Mesenchymal stem cell (in vitro differentiated cells and primary cell): ENCODE measurements around the gene LRRC41.
"Not testable (repeated sequence)": the region's sequence is repeated elsewhere in the genome, so short reads cannot be mapped to it uniquely, and the experiment has no call there.

Experiments used
- DNase-seq: peaks from one replicate; pipeline ENCODE4 v3.0.0-alpha.2; 2013
- H2AFZ ChIP-seq: one replicate; pipeline ENCODE4 v1.6.1; 2013; ENCODE audit warnings: low read depth, mild to moderate bottlenecking, control low read depth, inconsistent platforms, low read length, moderate library complexity
- H2AK5ac ChIP-seq: 2 replicates; pipeline ENCODE4 v1.6.1; 2013; ENCODE audit warnings: low read length, moderate library complexity, mild to moderate bottlenecking, inconsistent platforms; ENCODE audit not compliant: severe bottlenecking
- H2BK120ac ChIP-seq: one replicate; pipeline ENCODE4 v1.6.1; 2013; ENCODE audit warnings: low read depth, mild to moderate bottlenecking, inconsistent platforms, low read length, moderate library complexity
- H2BK12ac ChIP-seq, 2 experiments: one replicate each; pipeline ENCODE4 v1.6.1; 2013; ENCODE audit warnings: inconsistent platforms in 2 of 2, low read length in 2 of 2, mild to moderate bottlenecking in 2 of 2, moderate library complexity in 2 of 2, control low read depth in 1 of 2
- H2BK15ac ChIP-seq: one replicate; pipeline ENCODE4 v1.6.1; 2013; ENCODE audit warnings: mild to moderate bottlenecking, low read depth, inconsistent platforms; ENCODE audit not compliant: poor library complexity, severe bottlenecking
- H2BK5ac ChIP-seq: 2 replicates; pipeline ENCODE4 v1.6.1; 2013; ENCODE audit warnings: low read depth, mild to moderate bottlenecking, low read length, control low read depth, inconsistent platforms; ENCODE audit not compliant: poor library complexity, severe bottlenecking
- H3K14ac ChIP-seq, 2 experiments: one replicate each; pipeline ENCODE4 v1.6.1; 2013; ENCODE audit warnings: inconsistent platforms in 2 of 2, low read length in 2 of 2, control low read depth in 1 of 2, mild to moderate bottlenecking in 1 of 2, moderate library complexity in 1 of 2
- H3K18ac ChIP-seq, 2 experiments: one replicate each; pipeline ENCODE4 v1.6.1; 2013; ENCODE audit warnings: inconsistent platforms in 2 of 2, low read length in 2 of 2, control low read depth in 1 of 2, low read depth in 1 of 2, mild to moderate bottlenecking in 1 of 2
- H3K23ac ChIP-seq, 2 experiments: one replicate each; pipeline ENCODE4 v1.6.1; 2013; ENCODE audit warnings: inconsistent platforms in 2 of 2, low read length in 2 of 2, mild to moderate bottlenecking in 2 of 2, moderate library complexity in 2 of 2, control low read depth in 1 of 2
- H3K27ac ChIP-seq: 2 replicates; pipeline ENCODE4 v1.5.1; 2013; ENCODE audit warnings: mild to moderate bottlenecking, moderate library complexity, low read length, control low read depth, inconsistent platforms; ENCODE audit not compliant: poor library complexity, severe bottlenecking
- H3K27me3 ChIP-seq, 2 experiments: 2 replicates each; pipeline versions ENCODE4 v1.6.1 to v1.7.0; 2013; ENCODE audit warnings: low read length in 2 of 2, mild to moderate bottlenecking in 2 of 2, moderate library complexity in 2 of 2, control low read depth in 1 of 2, inconsistent platforms in 1 of 2; ENCODE audit not compliant: control insufficient read depth in 1 of 2, insufficient read depth in 1 of 2
- H3K36me3 ChIP-seq, 2 experiments: 2 replicates each; pipeline versions ENCODE4 v1.6.1 to v1.7.0; 2013; ENCODE audit warnings: low read length in 2 of 2, control low read depth in 1 of 2, inconsistent platforms in 1 of 2, low read depth in 1 of 2, mild to moderate bottlenecking in 1 of 2; ENCODE audit not compliant: insufficient read depth in 2 of 2, control insufficient read depth in 1 of 2
- H3K4ac ChIP-seq, 2 experiments: one replicate each; pipeline ENCODE4 v1.6.1; 2013; ENCODE audit warnings: inconsistent platforms in 2 of 2, low read length in 2 of 2, mild to moderate bottlenecking in 2 of 2, moderate library complexity in 2 of 2, control low read depth in 1 of 2, low read depth in 1 of 2
- H3K4me1 ChIP-seq: 2 replicates; pipeline ENCODE4 v1.6.1; 2013; ENCODE audit warnings: low read depth, low read length, control low read depth; ENCODE audit not compliant: control insufficient read depth, insufficient read depth
- H3K4me2 ChIP-seq: 2 replicates; pipeline ENCODE4 v1.6.1; 2013; ENCODE audit warnings: low read length, mild to moderate bottlenecking, inconsistent platforms; ENCODE audit not compliant: poor library complexity, severe bottlenecking
- H3K4me3 ChIP-seq, 2 experiments: 2 replicates each; pipeline versions ENCODE4 v1.5.1 to v1.7.0; 2013; ENCODE audit warnings: low read length in 2 of 2, mild to moderate bottlenecking in 2 of 2, control low read depth in 1 of 2, low read depth in 1 of 2; ENCODE audit not compliant: insufficient read depth in 1 of 2
- H3K79me1 ChIP-seq: replicated peaks from 2 replicates; pipeline ENCODE4 v1.6.1; 2013; ENCODE audit warnings: mild to moderate bottlenecking, control low read depth, low read length, inconsistent platforms; ENCODE audit not compliant: poor library complexity, severe bottlenecking
- H3K9ac ChIP-seq: 2 replicates; pipeline ENCODE4 v1.7.0; 2013; ENCODE audit warnings: mild to moderate bottlenecking, low read length, moderate library complexity
- H3K9me3 ChIP-seq: 2 replicates; pipeline ENCODE4 v1.7.0; 2013; ENCODE audit warnings: mild to moderate bottlenecking, low read length; ENCODE audit not compliant: control insufficient read depth
- H4K8ac ChIP-seq: one replicate; pipeline ENCODE4 v1.6.1; 2013; ENCODE audit warnings: inconsistent platforms, mild to moderate bottlenecking, low read length, moderate library complexity
- H4K91ac ChIP-seq: one replicate; pipeline ENCODE4 v1.6.1; 2013; ENCODE audit warnings: mild to moderate bottlenecking, low read length, inconsistent platforms
- WGBS: methylation state at CpG from one replicate; pipeline ENCODE4 v1.1.7; 2013; ENCODE audit warnings: mixed read lengths; 5-methylcytosine and 5-hydroxymethylcytosine counted together

LRRC41 gene

GRCh38 chr1:46231231-46231630 lies 72.2 kb downstream of the LRRC41 start:
- not testable (repeated sequence) for H3K4me2 ChIP-seq, H3K14ac ChIP-seq, H3K9me3 ChIP-seq, H2BK120ac ChIP-seq, H2BK15ac ChIP-seq, H3K79me1 ChIP-seq, H3K23ac ChIP-seq, H3K27me3 ChIP-seq, DNase-seq, H4K91ac ChIP-seq, H3K4ac ChIP-seq, H3K36me3 ChIP-seq, H2AFZ ChIP-seq, H2BK5ac ChIP-seq, H3K4me1 ChIP-seq, H3K27ac ChIP-seq, H2BK12ac ChIP-seq, H4K8ac ChIP-seq, H3K4me3 ChIP-seq, H3K18ac ChIP-seq, H2AK5ac ChIP-seq, H3K9ac ChIP-seq
- 83% methylated on average over 1 of the region's 3 CpGs for WGBS
